ENCODE data around the gene SYNGR1. TPM values are rescaled to one million over a fixed set of nuclear protein-coding genes. Genes with fewer than 3 reads are reported as not detected.

SYNGR1 gene

GRCh38 chr22:39434243-39434653 lies 84.5 kb downstream of the SYNGR1 start:
- H4K91ac ChIP-seq (ENCODE audit: low read depth, low read length, poor library complexity) = no peak overlapping the region
- no peak overlapping the region for H3K27ac ChIP-seq (replicated peaks; ENCODE audit: low read length)
- peaks cover 5 to 7% of the 10 kb centered on the region in 2 donors for H3K4me1 ChIP-seq (ENCODE audit: control insufficient read depth in 2 of 2, insufficient read depth in 1 of 2, low read depth in 1 of 2, low read length in 2 of 2)
- H3K18ac ChIP-seq (ENCODE audit: low read length) = peak overlapping the region; percentile 38
- no peak overlapping the region for H3K4me2 ChIP-seq (ENCODE audit: insufficient read depth, low read length, poor library complexity, severe bottlenecking)
- H3K9me3 ChIP-seq (replicated peaks in 1 of 2; ENCODE audit: control insufficient read depth in 2 of 2, insufficient read depth in 1 of 2, low read depth in 1 of 2, low read length in 2 of 2) = peaks cover 0 to 2% of the 10 kb centered on the region in 2 donors
- no peak overlapping the region for H3K4ac ChIP-seq (ENCODE audit: low read length)
- peaks cover 17 to 29% of the 10 kb centered on the region in 2 donors for H3K36me3 ChIP-seq (replicated peaks in 1 of 2; ENCODE audit: control insufficient read depth in 2 of 2, insufficient read depth in 2 of 2, low read length in 2 of 2)
- no peak overlapping the region for H2BK15ac ChIP-seq (ENCODE audit: low read length)
- peak overlapping the region; percentile 38 for H3K14ac ChIP-seq (ENCODE audit: low read length)
- no peak overlapping the region for H2AK5ac ChIP-seq (ENCODE audit: low read depth, low read length)
- H3K4me3 ChIP-seq (ENCODE audit: low read length in 2 of 2) = no peak overlapping the region
- H3K27me3 ChIP-seq (ENCODE audit: control insufficient read depth in 3 of 3, insufficient read depth in 3 of 3, low read depth in 1 of 3, low read length in 3 of 3) = peaks cover 0 to 3% (median 0%) of the 10 kb centered on the region in 3 experiments
- H3K79me1 ChIP-seq (ENCODE audit: low read depth, low read length) = no peaks in the 10 kb centered on the region
- no peak for DNase-seq (ENCODE audit: low spot score)
- H3K9ac ChIP-seq (ENCODE audit: low read depth, low read length, poor library complexity) = no peak overlapping the region
- H4K8ac ChIP-seq (ENCODE audit: low read depth, low read length) = no peak overlapping the region
- WGBS, 2 donors (ENCODE audit: extremely low coverage in 2 of 2, insufficient read length in 2 of 2, insufficient replicate concordance in 1 of 2) = no CpG with 5 or more reads among the region's 18 CpGs
- no peak overlapping the region for H2BK120ac ChIP-seq (ENCODE audit: low read depth, low read length)
- H2BK5ac ChIP-seq (ENCODE audit: low read length) = no peak overlapping the region
- H2BK12ac ChIP-seq (ENCODE audit: low read length) = peak overlapping the region; percentile 41
- no peak overlapping the region for H3K23ac ChIP-seq (ENCODE audit: low read depth, low read length, poor library complexity)
- no peak overlapping the region for H2AFZ ChIP-seq (ENCODE audit: low read length)

- H3K27ac ChIP-seq (replicated peaks; ENCODE audit: low read length) = no peak overlapping the region
- peaks cover 17 to 27% of the 10 kb centered on the region in 2 donors for H3K36me3 ChIP-seq (replicated peaks in 1 of 2; ENCODE audit: control insufficient read depth in 2 of 2, insufficient read depth in 2 of 2, low read length in 2 of 2)
- H2BK120ac ChIP-seq (ENCODE audit: low read depth, low read length) = no peak overlapping the region
- H3K9ac ChIP-seq (ENCODE audit: low read depth, low read length, poor library complexity) = no peak overlapping the region
- H2BK5ac ChIP-seq (ENCODE audit: low read length) = no peak overlapping the region
- no peak overlapping the region for H3K14ac ChIP-seq (ENCODE audit: low read length)
- peaks cover 0 to 2% of the 10 kb centered on the region in 2 donors for H3K9me3 ChIP-seq (replicated peaks in 1 of 2; ENCODE audit: control insufficient read depth in 2 of 2, insufficient read depth in 1 of 2, low read depth in 1 of 2, low read length in 2 of 2)
- H3K27me3 ChIP-seq (ENCODE audit: control insufficient read depth in 3 of 3, insufficient read depth in 3 of 3, low read depth in 1 of 3, low read length in 3 of 3) = peaks cover 0 to 4% (median 0%) of the 10 kb centered on the region in 3 experiments
- peaks cover 5 to 6% of the 10 kb centered on the region in 2 donors for H3K4me1 ChIP-seq (ENCODE audit: control insufficient read depth in 2 of 2, insufficient read depth in 1 of 2, low read depth in 1 of 2, low read length in 2 of 2)
- no peak overlapping the region for H2BK15ac ChIP-seq (ENCODE audit: low read length)
- DNase-seq (ENCODE audit: low spot score) = no peak
- no peak overlapping the region for H2BK12ac ChIP-seq (ENCODE audit: low read length)
- H2AK5ac ChIP-seq (ENCODE audit: low read depth, low read length) = no peak overlapping the region
- H3K23ac ChIP-seq (ENCODE audit: low read depth, low read length, poor library complexity) = no peak overlapping the region
- no peak overlapping the region for H4K8ac ChIP-seq (ENCODE audit: low read depth, low read length)
- H4K91ac ChIP-seq (ENCODE audit: low read depth, low read length, poor library complexity) = no peak overlapping the region
- no peak overlapping the region for H3K4ac ChIP-seq (ENCODE audit: low read length)
- H3K4me3 ChIP-seq (ENCODE audit: low read length in 2 of 2) = no peak overlapping the region
- WGBS, 2 donors (ENCODE audit: extremely low coverage in 2 of 2, insufficient read length in 2 of 2, insufficient replicate concordance in 1 of 2) = no CpG with 5 or more reads among the region's 6 CpGs
- H3K18ac ChIP-seq (ENCODE audit: low read length) = no peak overlapping the region
- H3K4me2 ChIP-seq (ENCODE audit: insufficient read depth, low read length, poor library complexity, severe bottlenecking) = no peak overlapping the region
- no peaks in the 10 kb centered on the region for H3K79me1 ChIP-seq (ENCODE audit: low read depth, low read length)
- H2AFZ ChIP-seq (ENCODE audit: low read length) = no peak overlapping the region
Measured at GRCh38 chr22:39434721-39435120, 84.9 kb downstream of the SYNGR1 start.

Small RNA genes within 50 kb of the gene (small RNA-seq; reads per million reads assigned to genes)
- gene SNORD43 (ENCODE audit: insufficient read depth) (not detected), gene SNORD83A (ENCODE audit: insufficient read depth) (1,744 reads per million, percentile 99 among the genes with 10 or more reads in this experiment), gene SNORD83B (ENCODE audit: insufficient read depth) (not detected)
